Caco-2 (cell line): ENCODE data around the gene CDC16. TPM values are rescaled to one million over a fixed set of nuclear protein-coding genes. Genes with fewer than 3 reads are reported as not detected.
A peak's percentile ranks its signal among the peaks of the same experiment; 100 is the strongest.

Source experiments
- BruUV-seq: library from RNA; stranded (reverse); fragments of 400-500 nt; replicated peaks from 2 replicates; lab custom pipeline; 2021; lab: Mats Ljungman, UMichigan
- CTCF ChIA-PET: fragments of 300-600 bp; sonication (Branson Sonifier 250); formaldehyde crosslinking; loops from one replicate; lab custom pipeline; 2022; ENCODE audit warnings: antibody characterized with exemption; lab: Charles Lee
- POLR2A ChIA-PET: fragments of 300-600 bp; sonication (Branson Sonifier 250); formaldehyde crosslinking; loops from one replicate; lab custom pipeline; 2022; ENCODE audit warnings: antibody characterized with exemption; lab: Charles Lee
- DNase-seq, 2 experiments: peaks; one replicate each; pipeline versions ENCODE4 v3.0.0 to v3.0.0-alpha.2; 2020 to 2022
- H3K27me3 ChIP-seq: replicated peaks from 2 replicates; pipeline ENCODE4 v1.6.0; 2011; ENCODE audit warnings: low read length; ENCODE audit not compliant: control insufficient read depth, insufficient read depth
- H3K36me3 ChIP-seq: 2 replicates; pipeline ENCODE4 v1.5.1; 2011; ENCODE audit warnings: low read length; ENCODE audit not compliant: control insufficient read depth, insufficient read depth
- H3K4me1 ChIP-seq: fragments of 250-450 bp; sonication (Bioruptor Pico); 2 replicates; pipeline ENCODE4 v1.5.1; 2020; ENCODE audit warnings: mild to moderate bottlenecking
- H3K4me3 ChIP-seq: 2 replicates; pipeline ENCODE4 v1.5.1; 2011; ENCODE audit warnings: low read depth, mild to moderate bottlenecking, control low read depth, low read length
- H3K9me3 ChIP-seq: fragments of 250-450 bp; sonication (Bioruptor Pico); 2 replicates; pipeline ENCODE4 v1.5.1; 2020; ENCODE audit warnings: mild to moderate bottlenecking, moderate library complexity
- H3K27ac Mint-ChIP-seq: one replicate; pipeline ENCODE4 v1.8.0; 2022; ENCODE audit warnings: mixed read lengths; ENCODE audit not compliant: unreplicated experiment
- H3K27me3 Mint-ChIP-seq: one replicate; pipeline ENCODE4 v1.8.0; 2022; ENCODE audit warnings: mixed read lengths; ENCODE audit not compliant: insufficient read depth, unreplicated experiment
- H3K36me3 Mint-ChIP-seq: one replicate; pipeline ENCODE4 v1.8.0; 2022; ENCODE audit warnings: mild to moderate bottlenecking, mixed read lengths; ENCODE audit not compliant: insufficient read depth, unreplicated experiment
- H3K4me1 Mint-ChIP-seq: one replicate; pipeline ENCODE4 v1.8.0; 2022; ENCODE audit warnings: low read depth, mixed read lengths; ENCODE audit not compliant: unreplicated experiment
- H3K4me3 Mint-ChIP-seq: one replicate; pipeline ENCODE4 v1.8.0; 2022; ENCODE audit warnings: mild to moderate bottlenecking, moderate library complexity, mixed read lengths; ENCODE audit not compliant: unreplicated experiment
- H3K9me3 Mint-ChIP-seq: one replicate; pipeline ENCODE4 v1.8.0; 2022; ENCODE audit warnings: mixed read lengths; ENCODE audit not compliant: unreplicated experiment
- intact Hi-C: fragments of 100-400 bp; cut with micrococcal nuclease; formaldehyde crosslinking; loops from one replicate; pipeline ENCODE4 v1.10.0; 2022; ENCODE audit not compliant: unreplicated experiment
- total RNA-seq: library from RNA; stranded (reverse); gene quantifications from 2 replicates; pipeline ENCODE4 v1.2.3, GENCODE V29; 2022
- TF ChIP-seq, protein P1 (sequence below), 2 experiments: fragments of 200-600 bp in 1 of 2; IDR thresholded peaks; 1 replicate in 1 of 2; 2 replicates in 1 of 2; pipeline versions ENCODE4 v1.5.1 to v1.8.0; 2011 to 2022; ENCODE audit warnings: antibody characterized with exemption in 1 of 2, control low read depth in 1 of 2, inconsistent platforms in 1 of 2, low read depth in 1 of 2, low read length in 1 of 2, mild to moderate bottlenecking in 1 of 2, moderate library complexity in 1 of 2; ENCODE audit not compliant: insufficient read depth in 1 of 2, severe bottlenecking in 1 of 2, unreplicated experiment in 1 of 2

The CDC16 gene
- total RNA-seq, 1 experiment from 2014 or later = 80.5 TPM

DNA sequence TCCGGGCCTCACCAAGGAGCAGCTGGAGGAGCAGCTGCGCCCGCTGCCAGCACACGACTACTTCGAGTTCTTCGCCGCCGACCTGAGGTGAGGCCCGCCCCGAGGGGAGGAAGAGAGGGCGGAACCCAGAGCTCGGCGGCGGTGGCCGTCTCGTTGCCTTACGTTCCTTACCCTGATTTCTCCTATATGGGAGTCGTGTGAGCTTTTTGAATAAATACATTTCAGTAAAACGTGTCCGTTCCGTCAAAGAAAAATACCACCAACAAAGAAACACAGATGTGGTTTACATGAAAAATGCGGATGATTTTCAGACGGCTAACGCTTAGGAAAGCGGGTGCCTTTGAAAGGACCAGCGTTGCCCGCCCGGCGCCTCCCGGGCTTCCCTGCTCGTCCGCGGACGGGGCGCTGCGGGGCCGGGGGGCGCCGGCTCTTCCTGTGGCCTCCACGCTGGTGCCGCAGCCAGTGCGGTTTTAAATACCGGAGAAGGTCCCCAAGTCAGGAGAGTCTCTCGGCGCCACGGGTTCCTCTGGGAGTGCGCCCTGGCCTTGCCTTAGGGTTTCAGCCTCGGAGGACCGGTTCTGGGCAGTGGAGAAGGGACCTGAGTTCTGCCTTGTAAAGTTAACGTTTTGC is 47.5 kb downstream of the CDC16 start:
- peak overlapping the region; percentile 95 for H3K4me3 Mint-ChIP-seq
- Histone ChIP-seq H3K27me3 (no peaks in the 10 kb centered on the region), H3K36me3 (0 out of 2 replicates have a peak, but pooled peaks cover 1% of the 10 kb centered on the region), H3K9me3 (no peaks in the 10 kb centered on the region), H3K4me1 (peaks cover 14% of the 10 kb centered on the region), H3K4me3 (peak overlapping the region; percentile 98)
- DNase-seq = peak; percentile 47 to 51
- no peaks in the 10 kb centered on the region for H3K27me3 Mint-ChIP-seq
- BruUV-seq = no TSS peak
- CTCF ChIA-PET = interaction anchor here (1.0 kb wide), 1 partner anchor 59 kb away, joined by 4 read pairs; no protein-coding TSS in a partner anchor
- H3K27ac Mint-ChIP-seq = peak overlapping the region; percentile 97
- TF ChIP-seq, protein P1, sequence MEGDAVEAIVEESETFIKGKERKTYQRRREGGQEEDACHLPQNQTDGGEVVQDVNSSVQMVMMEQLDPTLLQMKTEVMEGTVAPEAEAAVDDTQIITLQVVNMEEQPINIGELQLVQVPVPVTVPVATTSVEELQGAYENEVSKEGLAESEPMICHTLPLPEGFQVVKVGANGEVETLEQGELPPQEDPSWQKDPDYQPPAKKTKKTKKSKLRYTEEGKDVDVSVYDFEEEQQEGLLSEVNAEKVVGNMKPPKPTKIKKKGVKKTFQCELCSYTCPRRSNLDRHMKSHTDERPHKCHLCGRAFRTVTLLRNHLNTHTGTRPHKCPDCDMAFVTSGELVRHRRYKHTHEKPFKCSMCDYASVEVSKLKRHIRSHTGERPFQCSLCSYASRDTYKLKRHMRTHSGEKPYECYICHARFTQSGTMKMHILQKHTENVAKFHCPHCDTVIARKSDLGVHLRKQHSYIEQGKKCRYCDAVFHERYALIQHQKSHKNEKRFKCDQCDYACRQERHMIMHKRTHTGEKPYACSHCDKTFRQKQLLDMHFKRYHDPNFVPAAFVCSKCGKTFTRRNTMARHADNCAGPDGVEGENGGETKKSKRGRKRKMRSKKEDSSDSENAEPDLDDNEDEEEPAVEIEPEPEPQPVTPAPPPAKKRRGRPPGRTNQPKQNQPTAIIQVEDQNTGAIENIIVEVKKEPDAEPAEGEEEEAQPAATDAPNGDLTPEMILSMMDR (IDR thresholded peaks at IDR 0.05; ENCODE audit: insufficient read depth in 1 of 2, low read depth in 1 of 2, low read length in 1 of 2, severe bottlenecking in 1 of 2, unreplicated experiment in 1 of 2) = no peak
- H3K36me3 Mint-ChIP-seq = peaks cover 64% of the 10 kb centered on the region
- H3K9me3 Mint-ChIP-seq = no peaks in the 10 kb centered on the region
- peaks cover 22% of the 10 kb centered on the region for H3K4me1 Mint-ChIP-seq
- intact Hi-C loops = no loop called here
- POLR2A ChIA-PET = interaction anchor here (0.6 kb wide), 3 partner anchors 36 to 137 kb away, joined by 3 to 4 read pairs (median 3); no protein-coding TSS in a partner anchor

DNA sequence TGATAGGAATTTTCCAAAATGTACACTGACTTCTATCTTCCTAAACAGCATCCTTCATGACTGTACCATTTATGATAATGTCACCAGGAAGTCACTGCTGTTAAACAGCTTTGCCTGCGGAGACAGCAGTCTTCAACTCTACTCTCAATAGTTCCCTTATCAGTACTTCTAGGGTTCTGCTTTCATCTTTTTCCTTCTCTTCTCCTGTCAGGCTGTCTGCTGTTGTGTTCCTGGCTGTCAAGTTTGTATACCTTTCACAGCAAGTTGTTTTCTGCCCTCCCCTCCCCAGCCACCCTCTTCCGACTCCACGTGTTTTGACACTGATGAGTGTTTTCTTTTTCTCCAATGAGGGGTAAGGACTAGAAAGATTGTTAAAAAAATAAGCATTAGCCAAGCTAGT is 48.9 kb downstream of the CDC16 start:
- Mint-ChIP-seq H3K4me3 (peak overlapping the region; percentile 53), H3K27me3 (no peaks in the 10 kb centered on the region), H3K9me3 (no peaks in the 10 kb centered on the region), H3K4me1 (peaks cover 29% of the 10 kb centered on the region), H3K36me3 (peaks cover 72% of the 10 kb centered on the region), H3K27ac (peak overlapping the region; percentile 28)
- ChIA-PET POLR2A (no interaction called here), CTCF (no interaction called here)
- Histone ChIP-seq H3K4me3 (no peak overlapping the region), H3K27me3 (no peaks in the 10 kb centered on the region), H3K4me1 (peaks cover 14% of the 10 kb centered on the region), H3K36me3 (peaks cover 1% of the 10 kb centered on the region; the same call in 1 of the 2 replicates), H3K9me3 (no peaks in the 10 kb centered on the region)
- TF ChIP-seq, protein P1 (IDR thresholded peaks at IDR 0.05; ENCODE audit: insufficient read depth in 1 of 2, low read depth in 1 of 2, low read length in 1 of 2, severe bottlenecking in 1 of 2, unreplicated experiment in 1 of 2) = no peak
- intact Hi-C loops = no loop called here
- no TSS peak for BruUV-seq
- DNase-seq = no peak

DNA sequence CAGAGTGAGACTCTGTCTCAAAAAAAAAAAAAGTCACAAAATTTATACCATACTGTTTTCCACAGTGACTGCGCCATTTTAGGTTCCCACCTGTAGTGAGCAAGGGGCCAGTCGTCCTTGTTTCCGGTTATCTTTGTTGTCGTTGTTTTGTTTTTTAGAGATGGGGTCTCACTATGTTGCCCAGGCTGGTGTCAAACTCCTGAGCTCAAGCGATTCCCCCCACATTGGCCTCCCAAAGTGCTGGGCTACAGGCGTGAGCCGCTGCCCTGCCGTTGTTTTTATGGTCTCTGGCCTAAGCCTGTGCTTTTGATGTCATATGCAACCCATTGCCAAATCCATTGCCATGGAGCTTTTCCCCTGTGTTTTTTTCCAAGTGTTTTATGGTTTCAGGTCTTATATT is 50.0 kb downstream of the CDC16 start:
- Histone ChIP-seq H3K4me1 (peaks cover 8% of the 10 kb centered on the region), H3K9me3 (no peaks in the 10 kb centered on the region), H3K4me3 (no peak overlapping the region), H3K27me3 (no peaks in the 10 kb centered on the region), H3K36me3 (peaks cover 1% of the 10 kb centered on the region; the same call in 1 of the 2 replicates)
- ChIA-PET POLR2A (no interaction called here), CTCF (no interaction called here)
- Mint-ChIP-seq H3K4me1 (peaks cover 29% of the 10 kb centered on the region), H3K4me3 (no peak overlapping the region), H3K27me3 (no peaks in the 10 kb centered on the region), H3K36me3 (peaks cover 77% of the 10 kb centered on the region), H3K27ac (peak overlapping the region; percentile 54), H3K9me3 (no peaks in the 10 kb centered on the region)
- TF ChIP-seq, protein P1 (IDR thresholded peaks at IDR 0.05; ENCODE audit: insufficient read depth in 1 of 2, low read depth in 1 of 2, low read length in 1 of 2, severe bottlenecking in 1 of 2, unreplicated experiment in 1 of 2) = no peak
- BruUV-seq = no TSS peak
- no peak for DNase-seq
- intact Hi-C loops = no loop called here
